K562 (cell line): ENCODE measurements around the gene TMEM131L. TPM values are rescaled to one million over a fixed set of nuclear protein-coding genes. Genes with fewer than 3 reads are reported as not detected.

ENCODE experiments used
- ATAC-seq: fragments of 200-7000 bp; cut with Tn5 transposase; 3 replicates; pipeline ENCODE4 v1.9.1; 2020; ENCODE audit warnings: moderate library complexity
- BruUV-seq: library from RNA; stranded (reverse); fragments of 400-500 nt; replicated peaks from 2 replicates; lab custom pipeline; 2021; lab: Mats Ljungman, UMichigan
- CTCF ChIA-PET: fragments of 300-600 bp; formaldehyde crosslinking; extraction: SDS; loops from one replicate; lab custom pipeline; 2021; ENCODE audit warnings: low intra/inter-chr PET ratio; lab: Yijun Ruan, JAX
- POLR2A ChIA-PET: fragments of 300-600, 350-650 bp; sonication (Branson Sonifier 250); formaldehyde crosslinking; extraction: SDS; loops from one replicate; lab custom pipeline; 2021; ENCODE audit warnings: antibody characterized with exemption, inconsistent platforms; lab: Yijun Ruan, JAX
- DNase-seq, 4 experiments: peaks; one replicate each; pipeline versions ENCODE4 v3.0.0 to v3.0.0-alpha.2; 2011 to 2018; ENCODE audit warnings: low spot score in 3 of 4, mixed read lengths in 3 of 4; ENCODE audit errors: extremely low read depth in 1 of 4
- FAIRE-seq: peaks from 2 replicates; lab custom pipeline; 2011; peaks lifted over from hg19 to GRCh38; lab: Jason Lieb, UNC
- H2AFZ ChIP-seq: 2 replicates; pipeline ENCODE4 v1.6.0; 2011; ENCODE audit warnings: low read depth, low read length, control low read depth, inconsistent platforms
- H3K27ac ChIP-seq: fragments of 200-600 bp; 3 replicates; pipeline ENCODE4 v1.8.0; 2011; ENCODE audit warnings: low read depth, mild to moderate bottlenecking, control low read depth, inconsistent platforms, low read length, moderate library complexity, mixed read lengths; ENCODE audit errors: extremely low read depth
- H3K27me3 ChIP-seq, 2 experiments: fragments of 300-600 bp in 1 of 2; 2 replicates in 1 of 2; 3 replicates in 1 of 2; pipeline versions ENCODE4 v1.6.0 to v1.8.0; 2011; ENCODE audit warnings: inconsistent platforms in 2 of 2, low read length in 2 of 2, mild to moderate bottlenecking in 1 of 2, mixed read lengths in 1 of 2, moderate library complexity in 1 of 2; ENCODE audit not compliant: control insufficient read depth in 2 of 2, insufficient read depth in 2 of 2
- H3K36me3 ChIP-seq: fragments of 300-600 bp; 3 replicates; pipeline ENCODE4 v1.8.0; 2011; ENCODE audit warnings: mild to moderate bottlenecking, low read length, inconsistent platforms; ENCODE audit not compliant: control insufficient read depth, insufficient read depth
- H3K4me1 ChIP-seq, 2 experiments: fragments of 200-600 bp in 1 of 2; replicated peaks in 1 of 2; 2 replicates in 1 of 2; 3 replicates in 1 of 2; pipeline versions ENCODE4 v1.5.1 to v1.8.0; 2011; ENCODE audit warnings: inconsistent platforms in 2 of 2, low read length in 2 of 2, mild to moderate bottlenecking in 1 of 2, mixed read lengths in 1 of 2, moderate library complexity in 1 of 2; ENCODE audit not compliant: control insufficient read depth in 2 of 2, insufficient read depth in 2 of 2
- H3K4me2 ChIP-seq: 2 replicates; pipeline ENCODE4 v1.6.1; 2011; ENCODE audit warnings: low read length, control low read depth, inconsistent platforms, mixed read lengths; ENCODE audit not compliant: insufficient read depth
- H3K4me3 ChIP-seq: fragments of 200-600 bp; sonication (generic), shearing (Covaris generic); 2 replicates; pipeline ENCODE4 v1.5.1; 2016; ENCODE audit warnings: control low read depth, inconsistent platforms
- H3K79me2 ChIP-seq: fragments of 200-600 bp; 3 replicates; pipeline ENCODE4 v1.8.0; 2011; ENCODE audit warnings: low read length, inconsistent platforms; ENCODE audit not compliant: control insufficient read depth, insufficient read depth
- H3K9ac ChIP-seq, 2 experiments: 2 replicates each; pipeline versions ENCODE4 v1.6.0 to v1.6.1; 2011; ENCODE audit warnings: low read depth in 2 of 2, low read length in 2 of 2, control low read depth in 1 of 2, inconsistent platforms in 1 of 2, mild to moderate bottlenecking in 1 of 2, mixed read lengths in 1 of 2; ENCODE audit not compliant: insufficient read depth in 1 of 2
- H3K9me1 ChIP-seq: one replicate; pipeline ENCODE4 v1.6.0; 2011; ENCODE audit warnings: inconsistent platforms, mild to moderate bottlenecking, low read length, moderate library complexity; ENCODE audit not compliant: control insufficient read depth, insufficient read depth
- H3K9me3 ChIP-seq: replicated peaks from 2 replicates; pipeline ENCODE4 v1.5.1; 2011; ENCODE audit warnings: low read depth, low read length, inconsistent platforms; ENCODE audit not compliant: control insufficient read depth, insufficient read depth
- H4K20me1 ChIP-seq: replicated peaks from 2 replicates; pipeline ENCODE4 v1.6.1; 2011; ENCODE audit warnings: low read length, inconsistent platforms, mixed read lengths; ENCODE audit not compliant: control insufficient read depth, insufficient read depth
- ATF1 ChIP-seq, 2 experiments: fragments of 450-650 bp in 1 of 2; IDR thresholded peaks; 2 replicates each; pipeline ENCODE4 v1.6.1; 2016; ENCODE audit warnings: missing compliant biosample characterization in 1 of 2, missing genetic modification characterization in 1 of 2
- CREBBP ChIP-seq: IDR thresholded peaks from one replicate; pipeline ENCODE4 v1.6.1; 2012; ENCODE audit warnings: low read depth, mild to moderate bottlenecking, control low read depth, inconsistent platforms, low read length
- GABPB2 ChIP-seq: fragments of 250-450 bp; sonication (Bioruptor Pico); conservative IDR thresholded peaks from 2 replicates; pipeline ENCODE4 v1.5.1; 2021; ENCODE audit warnings: mild to moderate bottlenecking
- GTF2F1 ChIP-seq: IDR thresholded peaks from 2 replicates; pipeline ENCODE4 v1.6.1; 2011; ENCODE audit warnings: low read depth, low read length, improper control_type of control experiment
- IRF1 ChIP-seq: sonication (generic); formaldehyde crosslinking; IDR thresholded peaks from 2 replicates; pipeline ENCODE4 v1.8.0; 2022; ENCODE audit warnings: missing genetic modification reagents, mild to moderate bottlenecking, borderline replicate concordance
- KDM2B ChIP-seq: fragments of 250-450 bp; sonication (Bioruptor Pico); IDR thresholded peaks from 2 replicates; pipeline ENCODE4 v1.8.0; 2021; ENCODE audit warnings: mild to moderate bottlenecking, moderate library complexity
- KHSRP ChIP-seq: fragments of 450-650 bp; IDR thresholded peaks from 2 replicates; pipeline ENCODE4 v1.6.1; 2017
- PML ChIP-seq: IDR thresholded peaks from 2 replicates; pipeline ENCODE4 v1.6.1; 2012; ENCODE audit warnings: low read length, inconsistent platforms
- RAD21 ChIP-seq, 2 experiments: fragments of 250-450 bp in 1 of 2; fragments of 450-650 bp in 1 of 2; sonication (Bioruptor Pico) in 1 of 2; formaldehyde crosslinking in 1 of 2; IDR thresholded peaks in 1 of 2; conservative IDR thresholded peaks in 1 of 2; 2 replicates each; pipeline versions ENCODE4 v1.4.0 to v1.8.0; 2020 to 2022; ENCODE audit warnings: mild to moderate bottlenecking in 2 of 2, moderate library complexity in 1 of 2
- RBM25 ChIP-seq: fragments of 200-400 bp; formaldehyde crosslinking; IDR thresholded peaks from 2 replicates; pipeline ENCODE4 v1.6.1; 2018; ENCODE audit warnings: low read length, low read depth, moderate library complexity; ENCODE audit not compliant: severe bottlenecking
- SIX5 ChIP-seq, 2 experiments: IDR thresholded peaks; 2 replicates each; pipeline ENCODE4 v1.6.1; 2011; ENCODE audit warnings: low read length in 2 of 2, borderline replicate concordance in 1 of 2, low read depth in 1 of 2, mild to moderate bottlenecking in 1 of 2, moderate library complexity in 1 of 2; ENCODE audit not compliant: insufficient read depth in 1 of 2
- SMARCC2 ChIP-seq: fragments of 450-650 bp; IDR thresholded peaks from 2 replicates; pipeline ENCODE4 v1.6.1; 2017; ENCODE audit warnings: antibody characterized with exemption, moderate library complexity, mild to moderate bottlenecking, low read depth
- TAF15 ChIP-seq: fragments of 200-400 bp; formaldehyde crosslinking; IDR thresholded peaks from 2 replicates; pipeline ENCODE4 v1.6.1; 2017; ENCODE audit warnings: mild to moderate bottlenecking, low read depth, low read length, moderate library complexity
- TRIM28 ChIP-seq: fragments of 450-650 bp; IDR thresholded peaks from 2 replicates; pipeline ENCODE4 v1.6.1; 2017
- ZBTB5 ChIP-seq: fragments of 450-650 bp; IDR thresholded peaks from 2 replicates; pipeline ENCODE4 v1.6.1; 2017; ENCODE audit warnings: antibody characterized with exemption
- ZFP30 ChIP-seq: fragments of 250-450 bp; sonication (Bioruptor Pico); IDR thresholded peaks from 2 replicates; pipeline ENCODE4 v1.8.0; 2022; ENCODE audit warnings: moderate library complexity, mild to moderate bottlenecking, inconsistent platforms, borderline replicate concordance
- WGBS: fragments of 100-300 bp; shearing (Covaris generic); methylation state at CpG from one replicate; pipeline ENCODE4 v1.1.6; 2016; ENCODE audit warnings: low coverage, mixed read lengths; ENCODE audit not compliant: insufficient coverage; ENCODE audit errors: missing lambda C conversion rate; 5-methylcytosine and 5-hydroxymethylcytosine counted together
- in situ Hi-C: fragments of 300-500 bp; cut with MboI; formaldehyde crosslinking; loops from 4 replicates; pipeline ENCODE4 v1.15.0; 2018; ENCODE audit warnings: inconsistent platforms, mixed read lengths
- intact Hi-C: fragments of 100-400 bp; cut with micrococcal nuclease; formaldehyde crosslinking; loops from 2 replicates; pipeline ENCODE4 v1.14.2; 2022
- polyA plus RNA-seq, 8 experiments: library from polyadenylated mRNA; depleted of rRNA in 4 of 8; stranded (reverse) in 5 of 8; unstranded in 3 of 8; fragments of >200 nt; fragmentation: Nextera tagmentation in 2 of 8; fragmentation: Illumina TruSeq in 1 of 8; extraction: Ambion mirVana in 2 of 8; extraction: Trizol in 1 of 8; gene quantifications; 2 replicates each; pipeline versions ENCODE4 v1.2.1 to v1.2.3, GENCODE V29; 2011 to 2014; ENCODE audit warnings: inconsistent platforms in 1 of 8, missing spikeins in 1 of 8
- total RNA-seq, 7 experiments: library from RNA; depleted of rRNA in 6 of 7; stranded (reverse); fragments of >200 nt in 6 of 7; fragmentation: Illumina TruSeq in 2 of 7; extraction: Trizol in 2 of 7; gene quantifications; 2 replicates each; pipeline versions ENCODE4 v1.2.1 to v1.2.3, GENCODE V29; 2011 to 2021; ENCODE audit warnings: low replicate concordance in 1 of 7

The TMEM131L gene
- total and polyA plus RNA-seq, 9 of the 15 experiments (the other 6 are each of a cell fraction or from before 2014, with no cell fraction given), result 1.2 to 20.8 (median 12.9) TPM

DNA sequence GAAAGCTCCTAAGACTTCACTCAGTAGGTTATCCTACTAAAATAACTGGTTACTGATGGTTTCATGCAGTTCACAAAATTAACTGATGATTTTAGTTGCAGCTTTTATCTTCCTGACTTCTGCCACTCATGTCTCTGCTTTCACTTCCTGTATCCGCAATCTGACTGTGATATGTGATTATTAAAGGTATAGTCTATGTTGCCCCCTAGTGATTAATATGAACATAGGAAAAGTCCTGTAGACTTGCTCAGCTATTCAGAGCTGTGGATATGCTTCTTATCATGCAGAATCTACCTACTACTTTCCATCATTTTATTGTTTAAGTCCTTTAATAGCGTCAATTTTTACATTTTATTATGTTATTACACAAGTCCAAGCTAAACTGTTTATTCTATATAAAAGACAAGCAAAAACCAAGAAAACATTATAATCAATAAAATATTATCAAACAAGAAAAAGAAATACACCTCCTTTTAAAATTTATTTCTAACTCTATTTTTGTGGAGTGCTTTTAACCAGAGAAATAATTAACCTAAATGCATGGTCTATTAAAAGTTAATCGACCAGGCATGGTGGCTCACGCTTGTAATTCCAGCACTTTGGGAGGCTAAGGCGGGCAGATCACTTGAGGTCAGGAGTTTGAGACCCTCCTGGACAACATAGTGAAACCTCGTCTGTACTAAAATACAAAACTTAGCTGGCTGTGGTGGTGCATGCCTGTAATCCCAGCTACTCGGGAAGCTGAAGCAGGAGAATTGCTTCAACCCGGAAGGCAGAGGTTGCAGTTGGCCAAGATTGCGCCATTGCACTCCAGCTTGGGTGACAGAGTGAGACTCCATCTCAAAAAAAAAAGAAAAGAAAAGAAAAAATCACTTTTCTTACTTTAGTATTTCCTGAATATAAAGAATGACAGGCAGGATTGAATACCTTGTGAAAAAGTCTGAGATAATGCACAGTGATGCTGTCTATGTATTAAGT is 177.5 kb downstream of the TMEM131L start (continued):
- TF ChIP-seq GTF2F1 (no peak), KDM2B (CRISPR knock-in tag) (no peak), ZFP30 (no peak), TAF15 (no peak), CREBBP (no peak)

DNA sequence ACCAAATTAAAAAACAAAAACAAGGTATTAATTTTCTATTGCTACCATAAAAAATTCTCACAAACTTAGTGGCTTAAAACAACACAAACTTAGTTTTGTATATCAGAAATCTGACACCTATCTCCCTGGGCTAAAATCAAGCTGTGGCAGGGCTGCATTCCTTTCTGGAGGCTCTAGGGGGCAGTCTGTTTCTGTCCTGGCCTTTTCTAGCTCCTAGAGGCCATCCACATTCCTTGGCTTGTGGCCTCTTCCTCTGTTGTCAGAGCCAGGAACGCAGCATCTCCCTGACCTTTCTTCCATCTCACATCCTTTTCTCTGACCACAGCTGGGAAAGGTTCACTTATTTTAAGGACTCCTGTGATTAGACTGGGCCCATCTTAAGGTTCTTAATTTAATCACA is 179.0 kb downstream of the TMEM131L start:
- ChIA-PET CTCF (interaction anchor here (1.2 kb wide), 1 partner anchor 301 kb away, joined by 4 read pairs; the partner anchor contains the start of gene MND1), POLR2A (no interaction called here)
- no peaks in the 10 kb centered on the region for H3K27me3 ChIP-seq
- H3K27ac ChIP-seq, result no peak overlapping the region
- in situ Hi-C loops, result no loop called here
- no peaks in the 10 kb centered on the region for H4K20me1 ChIP-seq
- 13% methylated on average over 1 of the region's 1 CpG for WGBS
- H3K4me3 ChIP-seq, result no peak overlapping the region
- no peak for FAIRE-seq
- no peaks in the 10 kb centered on the region for H3K9me1 ChIP-seq
- no peak overlapping the region for H3K9ac ChIP-seq
- intact Hi-C loops, result loop anchor here (10.0 kb wide), 2 partner anchors 410 to 560 kb away; no protein-coding TSS in a partner anchor
- H3K79me2 ChIP-seq, result no peaks in the 10 kb centered on the region
- H3K4me1 ChIP-seq, result peaks cover 0 to under 1% of the 10 kb centered on the region in 2 experiments; a peak in 1 of 5 replicates
- DNase-seq, result peak in 3 of 4 experiments; percentile 34 to 42 (median 41)
- no peaks in the 10 kb centered on the region for H3K9me3 ChIP-seq
- no peak overlapping the region for H3K4me2 ChIP-seq
- no peaks in the 10 kb centered on the region for H3K36me3 ChIP-seq
- ATAC-seq, result peak; percentile 38; the same call in 1 of the 3 replicates
- BruUV-seq, result no TSS peak
- H2AFZ ChIP-seq, result no peak overlapping the region
- no peak for TF ChIP-seq SMARCC2
- TF ChIP-seq IRF1 (CRISPR knock-in tag), result no peak
- TF ChIP-seq SIX5 (IDR thresholded peaks at IDR 0.05; ENCODE audit: borderline replicate concordance in 1 of 2, insufficient read depth in 1 of 2, low read depth in 1 of 2, low read length in 2 of 2), result no peak
- 0 out of 2 replicates have a peak, but pooled peaks have one; percentile 40 for TF ChIP-seq TRIM28
- TF ChIP-seq RAD21 (CRISPR knock-in tag; conservative IDR thresholded peaks at IDR 0.05 in 1 of 2, IDR thresholded peaks at IDR 0.05 in 1 of 2), result peak in 1 of 2 experiments; percentile 26; a peak in 1 of 4 replicates
- TF ChIP-seq KHSRP, result no peak
- TF ChIP-seq PML, result no peak
- peak; percentile 51 for TF ChIP-seq RBM25
- TF ChIP-seq ZBTB5, result no peak
- no peak for TF ChIP-seq GABPB2 (CRISPR knock-in tag)
- TF ChIP-seq ATF1 (CRISPR knock-in tag; IDR thresholded peaks at IDR 0.05), result no peak
- no peak for TF ChIP-seq ATF1 (tag; IDR thresholded peaks at IDR 0.05)
